Stimulated activated naive CD8-positive, alpha-beta T cell treated with anti-CD3 and anti-CD28 coated beads, Interleukin-15, Interleukin-2, amounts not matched to agents 100 ng/mL and 50 ng/mL, for 24 hours (primary cell): ENCODE measurements around the gene ABCD3.
"Not testable (repeated sequence)": the region's sequence is repeated elsewhere in the genome, so short reads cannot be mapped to it uniquely, and the experiment has no call there.

Experiments
- H3K27ac Mint-ChIP-seq: one replicate; pipeline ENCODE4 v1.8.0; 2021; ENCODE audit warnings: mild to moderate bottlenecking, mixed read lengths
- H3K27me3 Mint-ChIP-seq: one replicate; pipeline ENCODE4 v1.8.0; 2021; ENCODE audit warnings: mixed read lengths
- H3K36me3 Mint-ChIP-seq: one replicate; pipeline ENCODE4 v1.8.0; 2021; ENCODE audit warnings: low read depth, mixed read lengths
- H3K4me1 Mint-ChIP-seq: one replicate; pipeline ENCODE4 v1.8.0; 2021; ENCODE audit warnings: low read depth, mixed read lengths
- H3K4me3 Mint-ChIP-seq: one replicate; pipeline ENCODE4 v1.8.0; 2021; ENCODE audit warnings: mild to moderate bottlenecking, mixed read lengths
- H3K9me3 Mint-ChIP-seq: one replicate; pipeline ENCODE4 v1.8.0; 2021; ENCODE audit warnings: mixed read lengths

Gene ABCD3

DNA sequence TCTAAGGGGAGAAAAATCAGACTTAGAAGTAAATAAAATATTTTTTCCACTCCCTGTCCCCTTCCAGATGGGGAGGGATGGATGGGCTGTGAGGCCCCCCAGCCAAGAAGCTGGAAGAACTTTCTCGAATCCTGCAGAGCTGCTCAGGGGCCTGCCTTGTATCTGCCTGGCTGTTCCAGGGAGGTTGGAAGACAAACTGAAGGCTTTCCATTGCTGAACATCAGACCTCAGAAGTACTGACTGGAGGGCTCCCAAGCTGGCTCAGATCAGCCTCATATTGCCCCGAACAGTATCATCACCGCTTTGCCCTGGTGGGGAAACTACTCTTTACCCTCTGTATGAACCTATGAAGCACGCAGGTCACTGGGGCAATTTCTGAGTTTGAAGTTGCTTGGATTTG, 135.7 kb downstream of the ABCD3 start:
- Mint-ChIP-seq H3K27ac (no peak overlapping the region), H3K9me3 (peaks cover 4% of the 10 kb centered on the region), H3K36me3 (no peaks in the 10 kb centered on the region), H3K4me1 (no peaks in the 10 kb centered on the region), H3K27me3 (peaks cover 8% of the 10 kb centered on the region), H3K4me3 (no peak overlapping the region)

DNA sequence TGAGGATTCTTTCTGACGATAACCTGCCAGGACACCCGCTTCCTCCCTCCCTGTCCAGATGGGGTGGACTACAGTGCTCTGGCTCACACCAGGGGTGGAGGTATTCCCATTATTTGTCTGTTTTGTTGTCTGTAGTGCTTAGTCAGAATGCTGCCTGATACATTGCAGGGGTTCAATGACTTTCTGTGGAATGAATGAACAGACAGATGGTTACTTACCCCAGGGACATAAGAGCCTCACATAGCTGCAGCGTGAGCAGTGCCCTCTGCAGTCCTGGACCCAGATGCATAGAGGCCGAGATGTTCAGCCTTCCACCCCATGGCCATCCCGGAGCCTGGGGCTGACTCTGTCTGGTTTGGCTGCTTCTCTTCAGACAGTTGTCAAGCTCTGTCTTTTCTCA, 136.4 kb downstream of the ABCD3 start:
- H3K9me3 Mint-ChIP-seq, result peaks cover 4% of the 10 kb centered on the region
- H3K4me3 Mint-ChIP-seq, result no peak overlapping the region
- H3K27me3 Mint-ChIP-seq, result peaks cover 8% of the 10 kb centered on the region
- no peak overlapping the region for H3K27ac Mint-ChIP-seq
- no peaks in the 10 kb centered on the region for H3K36me3 Mint-ChIP-seq
- no peaks in the 10 kb centered on the region for H3K4me1 Mint-ChIP-seq

DNA sequence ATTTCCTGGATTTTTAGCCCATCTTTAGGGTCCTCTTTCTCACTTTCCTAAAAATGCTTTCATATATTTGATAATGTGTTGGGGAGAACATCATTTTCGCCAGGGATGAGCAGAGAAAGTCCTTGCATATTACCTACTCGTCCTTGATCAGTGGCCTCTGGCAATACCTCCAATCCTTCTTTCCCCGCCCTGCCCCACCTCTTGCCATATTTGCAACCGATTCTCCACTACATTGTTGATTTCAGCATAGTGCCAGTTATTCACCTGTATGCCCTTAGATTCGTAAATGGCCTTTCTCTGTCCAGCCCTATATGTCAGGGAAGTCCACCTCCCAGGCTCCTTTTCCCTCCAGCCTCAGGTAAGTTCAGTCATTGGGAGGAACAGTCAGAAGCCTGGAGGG, 136.9 kb downstream of the ABCD3 start:
- Mint-ChIP-seq H3K27me3 (peaks cover 5% of the 10 kb centered on the region), H3K9me3 (peaks cover 4% of the 10 kb centered on the region), H3K4me1 (no peaks in the 10 kb centered on the region), H3K36me3 (no peaks in the 10 kb centered on the region), H3K4me3 (no peak overlapping the region), H3K27ac (no peak overlapping the region)

DNA sequence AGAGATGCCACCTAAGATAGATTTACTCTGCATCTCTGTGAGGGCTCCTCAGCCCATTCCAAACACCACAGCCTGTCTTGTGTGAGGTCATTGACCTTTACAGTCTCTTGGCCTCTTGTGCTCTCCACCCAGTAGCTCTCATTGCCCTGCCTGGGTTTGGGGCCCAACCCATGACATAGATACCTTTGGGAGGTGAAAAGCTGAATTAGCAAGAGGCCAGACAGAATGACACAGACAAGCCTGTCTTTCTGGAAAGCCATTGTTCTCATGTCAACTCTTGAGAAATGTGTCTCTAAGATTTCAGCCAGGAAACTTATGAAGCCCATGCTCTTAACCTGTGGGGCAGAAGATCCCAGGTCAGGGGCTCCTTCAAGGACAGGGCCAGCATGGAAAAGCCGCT, 141.7 kb downstream of the ABCD3 start:
- H3K4me1 Mint-ChIP-seq, result no peaks in the 10 kb centered on the region
- no peaks in the 10 kb centered on the region for H3K36me3 Mint-ChIP-seq
- H3K27ac Mint-ChIP-seq, result no peak overlapping the region
- H3K9me3 Mint-ChIP-seq, result peaks cover 4% of the 10 kb centered on the region
- H3K4me3 Mint-ChIP-seq, result no peak overlapping the region
- no peaks in the 10 kb centered on the region for H3K27me3 Mint-ChIP-seq

DNA sequence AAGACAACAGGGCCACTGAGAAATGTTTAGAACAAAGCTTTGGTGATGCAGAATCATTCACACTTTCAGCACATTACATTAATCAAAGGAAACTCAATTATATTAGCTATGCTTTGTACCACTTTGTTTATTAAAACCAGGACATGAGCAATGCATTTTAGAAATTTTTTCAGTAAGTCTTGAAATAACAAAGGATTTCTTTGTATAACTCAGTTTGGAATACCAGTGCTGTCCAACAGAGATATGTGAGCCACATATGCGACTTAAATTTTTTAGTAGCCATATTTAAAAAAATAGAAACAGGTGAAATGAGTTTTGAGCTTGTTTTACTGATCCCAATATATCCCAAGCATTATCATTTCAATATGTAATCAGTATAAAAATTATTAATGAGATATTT, 142.1 kb downstream of the ABCD3 start:
- H3K36me3 Mint-ChIP-seq, result no peaks in the 10 kb centered on the region
- H3K27me3 Mint-ChIP-seq, result no peaks in the 10 kb centered on the region
- no peak overlapping the region for H3K4me3 Mint-ChIP-seq

DNA sequence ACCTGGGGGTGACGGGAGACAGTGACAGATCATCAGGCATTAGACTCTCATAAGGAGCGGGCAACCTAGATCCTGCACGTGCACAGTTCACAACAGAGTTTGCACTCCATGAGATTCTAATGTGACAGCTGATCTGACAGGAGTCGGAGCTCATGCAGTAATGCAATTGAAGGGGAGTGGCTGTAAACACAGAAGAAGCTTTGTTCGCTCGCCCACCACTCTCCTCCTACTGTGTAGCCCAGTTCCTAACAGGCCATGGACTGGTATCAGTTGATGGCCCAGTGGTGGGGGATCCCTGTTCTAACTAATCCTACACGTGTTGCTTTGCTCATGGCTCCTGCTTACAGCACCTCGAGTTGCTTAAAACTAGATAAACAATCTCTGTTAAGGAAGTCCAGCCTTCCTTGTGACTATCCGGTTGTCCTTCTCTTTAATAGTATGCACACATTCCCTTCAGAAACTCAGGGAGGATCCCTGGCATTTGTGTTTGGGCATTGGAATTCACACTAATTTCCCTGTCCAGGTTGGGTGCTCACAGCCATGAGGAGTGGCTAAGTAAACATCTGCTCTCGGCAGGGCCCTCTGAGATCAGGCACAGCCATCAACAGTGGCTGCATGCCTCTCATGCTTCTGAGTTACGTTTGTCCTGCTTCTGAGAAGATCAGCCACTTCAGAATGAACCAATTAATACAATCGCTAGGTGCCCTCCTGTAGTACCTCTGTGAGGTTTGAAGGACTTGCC, 144.5 kb downstream of the ABCD3 start:
- H3K4me3 Mint-ChIP-seq, result no peak overlapping the region

More for the DNA sequence above, 142.1 kb downstream of the ABCD3 start:
- H3K9me3 Mint-ChIP-seq, result peaks cover 4% of the 10 kb centered on the region
- H3K4me1 Mint-ChIP-seq, result no peaks in the 10 kb centered on the region
- H3K27ac Mint-ChIP-seq, result no peak overlapping the region

DNA sequence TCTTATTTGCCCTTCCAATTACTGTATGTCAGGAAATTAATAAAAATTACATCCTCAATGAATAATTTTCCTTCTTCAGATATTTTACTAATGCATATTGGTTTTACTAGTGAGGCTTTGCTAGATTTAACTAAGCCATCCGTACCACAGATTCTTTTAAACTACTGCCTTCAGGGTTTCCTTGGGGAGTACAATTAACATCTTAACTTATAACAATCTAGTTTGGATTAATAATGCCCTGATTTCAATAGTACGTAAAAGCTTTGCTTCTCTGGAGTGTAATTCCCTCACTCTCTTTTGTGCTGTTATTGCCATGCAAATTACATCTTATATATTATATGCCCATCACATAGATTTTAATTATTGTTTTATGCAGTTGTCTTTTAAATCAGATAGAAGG, 147.7 kb downstream of the ABCD3 start:
- Mint-ChIP-seq H3K9me3 (no peaks in the 10 kb centered on the region), H3K36me3 (no peaks in the 10 kb centered on the region), H3K27me3 (no peaks in the 10 kb centered on the region), H3K27ac (no peak overlapping the region), H3K4me1 (no peaks in the 10 kb centered on the region), H3K4me3 (no peak overlapping the region)

More for the DNA sequence above, 144.5 kb downstream of the ABCD3 start:
- peaks cover 4% of the 10 kb centered on the region for H3K9me3 Mint-ChIP-seq
- no peaks in the 10 kb centered on the region for H3K36me3 Mint-ChIP-seq
- no peaks in the 10 kb centered on the region for H3K4me1 Mint-ChIP-seq
- H3K27me3 Mint-ChIP-seq, result no peaks in the 10 kb centered on the region
- no peak overlapping the region for H3K27ac Mint-ChIP-seq

DNA sequence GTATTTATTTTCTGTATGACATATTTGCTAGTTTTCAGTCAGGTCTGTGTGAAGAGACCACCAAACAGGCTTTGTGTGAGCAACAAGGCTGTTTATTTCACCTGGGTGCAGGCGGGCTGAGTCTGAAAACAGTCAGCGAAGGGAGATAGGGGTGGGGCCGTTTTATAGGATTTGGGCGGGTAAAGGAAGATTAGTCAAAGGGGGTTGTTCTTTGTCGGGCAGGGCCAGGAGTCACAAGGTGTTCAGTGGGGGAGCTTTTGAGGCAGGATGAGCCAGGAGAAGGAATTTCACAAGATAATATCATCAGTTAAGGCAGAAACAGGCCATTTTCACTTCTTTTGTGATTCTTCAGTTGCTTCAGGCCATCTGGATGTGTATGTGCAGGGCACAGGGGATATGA, 148.2 kb downstream of the ABCD3 start:
- not testable (repeated sequence) for H3K27ac Mint-ChIP-seq, H3K4me3 Mint-ChIP-seq, H3K4me1 Mint-ChIP-seq, H3K36me3 Mint-ChIP-seq, H3K9me3 Mint-ChIP-seq, H3K27me3 Mint-ChIP-seq

DNA sequence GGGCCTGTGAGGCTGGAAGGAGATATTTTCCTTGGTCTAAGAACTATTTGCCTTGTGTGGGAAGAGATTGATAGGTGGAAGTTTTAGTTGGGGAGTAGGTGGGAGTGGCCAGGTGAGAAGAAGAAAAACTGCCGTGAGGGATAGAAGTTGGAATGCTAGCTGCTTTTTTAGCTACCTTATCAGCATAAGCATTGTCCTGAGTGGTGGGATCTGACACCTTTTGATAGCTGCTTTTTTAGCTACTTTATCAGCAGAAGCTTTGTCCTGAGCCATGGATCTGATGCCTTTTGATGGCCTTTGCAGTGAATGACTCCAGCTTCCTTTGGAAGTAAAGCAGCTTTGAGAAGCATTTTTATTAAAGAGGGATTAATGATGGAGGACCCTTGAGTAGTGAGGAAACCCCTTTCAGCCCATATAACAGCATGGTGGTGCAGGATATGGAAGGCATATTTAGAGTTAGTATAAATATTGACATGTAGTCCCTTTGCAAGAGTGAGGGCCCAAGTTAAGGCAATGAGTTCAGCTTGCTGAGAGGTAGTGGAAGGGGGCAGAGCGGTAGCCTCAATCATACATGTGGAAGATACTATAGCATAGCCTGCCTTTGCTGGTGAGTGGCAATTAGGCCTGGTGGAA, 149.9 kb downstream of the ABCD3 start:
- not testable (repeated sequence) for H3K27ac Mint-ChIP-seq, H3K36me3 Mint-ChIP-seq, H3K4me3 Mint-ChIP-seq

More for the DNA sequence above, 149.9 kb downstream of the ABCD3 start:
- not testable (repeated sequence) for H3K27me3 Mint-ChIP-seq, H3K4me1 Mint-ChIP-seq, H3K9me3 Mint-ChIP-seq
